Panc1 (cell line): ENCODE results near the gene LRRC8C. TPM values are rescaled to one million over a fixed set of nuclear protein-coding genes. Genes with fewer than 3 reads are reported as not detected.

Experiments used
- ATAC-seq: fragments of 200-7000 bp; cut with Tn5 transposase; 2 replicates; pipeline ENCODE4 v1.9.1; 2020; ENCODE audit warnings: mild to moderate bottlenecking, moderate library complexity
- BruUV-seq: library from RNA; stranded (reverse); fragments of 400-500 nt; replicated peaks from 2 replicates; lab custom pipeline; 2021; lab: Mats Ljungman, UMichigan
- CTCF ChIA-PET: fragments of 300-600 bp; sonication (Branson Sonifier 250); formaldehyde crosslinking; loops from one replicate; lab custom pipeline; 2022; ENCODE audit warnings: antibody characterized with exemption; lab: Charles Lee
- POLR2A ChIA-PET: fragments of 300-600 bp; sonication (Branson Sonifier 250); formaldehyde crosslinking; loops from one replicate; lab custom pipeline; 2022; ENCODE audit warnings: antibody characterized with exemption; lab: Charles Lee
- DNase-seq: peaks from one replicate; pipeline ENCODE4 v3.0.0-alpha.2; 2010; ENCODE audit warnings: low read depth, low spot score
- H3K27ac ChIP-seq: 2 replicates; pipeline ENCODE4 v1.5.1; 2011; ENCODE audit warnings: mild to moderate bottlenecking, low read length, inconsistent platforms
- H3K27me3 ChIP-seq: fragments of 200-500 bp; sonication (Bioruptor generic); 2 replicates; pipeline ENCODE4 v1.6.0; 2014; ENCODE audit warnings: low read length, inconsistent platforms; ENCODE audit not compliant: control insufficient read depth, insufficient read depth
- H3K36me3 ChIP-seq: fragments of 200-500 bp; sonication (Bioruptor generic); 2 replicates; pipeline ENCODE4 v1.5.1; 2014; ENCODE audit warnings: inconsistent platforms, mild to moderate bottlenecking, low read length, moderate library complexity; ENCODE audit not compliant: control insufficient read depth, insufficient read depth
- H3K4me1 ChIP-seq: 2 replicates; pipeline ENCODE4 v1.5.1; 2011; ENCODE audit warnings: inconsistent platforms, mild to moderate bottlenecking, low read length, moderate library complexity; ENCODE audit not compliant: control insufficient read depth, insufficient read depth
- H3K4me3 ChIP-seq, 2 experiments: 2 replicates each; pipeline ENCODE4 v1.5.1; 2011 to 2012; ENCODE audit warnings: low read depth in 2 of 2, low read length in 2 of 2, mild to moderate bottlenecking in 2 of 2, inconsistent platforms in 1 of 2, moderate library complexity in 1 of 2
- H3K9me3 ChIP-seq: fragments of 200-500 bp; sonication (Bioruptor generic); 2 replicates; pipeline ENCODE4 v1.5.1; 2014; ENCODE audit warnings: low read depth, mild to moderate bottlenecking, inconsistent platforms, low read length, moderate library complexity; ENCODE audit not compliant: control insufficient read depth, insufficient read depth
- CTCF ChIP-seq: fragments of 450-650 bp; IDR thresholded peaks from 2 replicates; pipeline ENCODE4 v1.5.1; 2017; ENCODE audit warnings: mild to moderate bottlenecking
- POLR2AphosphoS5 ChIP-seq: IDR thresholded peaks from 2 replicates; pipeline ENCODE4 v1.6.1; 2012; ENCODE audit warnings: mild to moderate bottlenecking, low read depth, low read length, moderate library complexity
- REST ChIP-seq, 2 experiments: IDR thresholded peaks; 2 replicates each; pipeline ENCODE4 v1.6.1; 2011 to 2012; ENCODE audit warnings: low read depth in 2 of 2, control low read depth in 1 of 2, low read length in 1 of 2, mild to moderate bottlenecking in 1 of 2, moderate library complexity in 1 of 2; ENCODE audit not compliant: insufficient read depth in 1 of 2
- SIN3A ChIP-seq: IDR thresholded peaks from 2 replicates; pipeline ENCODE4 v1.6.1; 2012; ENCODE audit warnings: low read depth, mild to moderate bottlenecking, low read length, moderate library complexity, borderline replicate concordance; ENCODE audit not compliant: insufficient read depth
- TCF7L2 ChIP-seq: IDR thresholded peaks from 2 replicates; pipeline ENCODE4 v1.6.1; 2011; ENCODE audit warnings: mild to moderate bottlenecking, low read depth, low read length, inconsistent platforms
- in situ Hi-C: cut with HindIII; loops from 2 replicates; pipeline ENCODE4 v1.10.0; 2016; ENCODE audit warnings: low sequenced_read_pairs, low pct_unique_long_range_greater_than_20kb
- intact Hi-C: fragments of 100-400 bp; cut with micrococcal nuclease; formaldehyde crosslinking; loops from one replicate; pipeline ENCODE4 v1.10.0; 2022; ENCODE audit not compliant: unreplicated experiment
- total RNA-seq: library from RNA; stranded (reverse); gene quantifications from one replicate; pipeline ENCODE4 v1.2.1, GENCODE V29; 2021; ENCODE audit not compliant: unreplicated experiment

LRRC8C gene
- total RNA-seq, 1 experiment from 2014 or later: 17.1 TPM

GRCh38 chr1:89681045-89681729 lies 48.3 kb downstream of the LRRC8C start:
- Histone ChIP-seq H3K4me1 (no peaks in the 10 kb centered on the region), H3K27ac (no peak overlapping the region), H3K36me3 (no peaks in the 10 kb centered on the region), H3K9me3 (no peaks in the 10 kb centered on the region), H3K4me3 (no peak overlapping the region), H3K27me3 (no peaks in the 10 kb centered on the region)
- ChIA-PET CTCF (no interaction called here), POLR2A (no interaction called here)
- DNase-seq (no peak), ATAC-seq (no peak)
- in situ Hi-C loops (no loop called here), intact Hi-C loops (no loop called here)
- no TSS peak for BruUV-seq
- TF ChIP-seq CTCF (no peak), REST (IDR thresholded peaks at IDR 0.05; ENCODE audit: insufficient read depth in 1 of 2, low read depth in 2 of 2, low read length in 1 of 2) (no peak), TCF7L2 (no peak), POLR2AphosphoS5 (no peak), SIN3A (no peak)

DNA sequence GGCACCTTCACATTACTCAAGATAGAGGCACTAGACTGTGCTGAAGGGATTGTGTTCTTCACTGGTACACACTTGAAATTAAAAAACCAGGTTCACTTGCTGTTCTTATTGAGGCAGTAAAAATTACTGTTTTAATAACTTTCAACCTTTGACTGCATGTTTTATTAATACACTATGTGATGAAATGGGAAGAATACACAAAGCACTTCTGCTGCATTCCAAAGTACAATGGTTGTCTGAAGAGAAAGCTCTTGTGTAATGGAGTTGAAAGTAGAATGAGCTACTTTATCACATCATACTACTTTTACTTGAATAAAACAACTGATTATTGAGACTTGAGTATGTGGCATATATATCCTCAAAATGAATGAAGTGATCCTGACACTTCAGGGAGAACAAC lies 49.7 kb downstream of the LRRC8C start:
- no TSS peak for BruUV-seq
- H3K27me3 ChIP-seq: no peaks in the 10 kb centered on the region
- no peak for TF ChIP-seq TCF7L2
- no peak for TF ChIP-seq REST (IDR thresholded peaks at IDR 0.05; ENCODE audit: insufficient read depth in 1 of 2, low read depth in 2 of 2, low read length in 1 of 2)
- no peak for TF ChIP-seq POLR2AphosphoS5
- TF ChIP-seq SIN3A: no peak
- no peak for TF ChIP-seq CTCF
- no peak overlapping the region for H3K27ac ChIP-seq
- no peak for DNase-seq
- intact Hi-C loops: no loop called here
- ATAC-seq: no peak
- CTCF ChIA-PET: no interaction called here
- no peaks in the 10 kb centered on the region for H3K36me3 ChIP-seq
- H3K9me3 ChIP-seq: no peaks in the 10 kb centered on the region
- POLR2A ChIA-PET: no interaction called here
- no peaks in the 10 kb centered on the region for H3K4me1 ChIP-seq
- in situ Hi-C loops: no loop called here
- H3K4me3 ChIP-seq: no peak overlapping the region
